Hepatocyte (in vitro differentiated cells): ENCODE data around the gene ZNF76.

Experiments
- EZH2phosphoT487 ChIP-seq: fragments of 200-600 bp; sonication (generic); IDR thresholded peaks from one replicate; pipeline ENCODE4 v1.6.1; 2018; ENCODE audit warnings: antibody characterized with exemption, mild to moderate bottlenecking, low read depth, moderate library complexity; ENCODE audit not compliant: unreplicated experiment, severe bottlenecking
- TF ChIP-seq, protein P1 (sequence below): fragments of 200-600 bp; sonication (generic); IDR thresholded peaks from 2 replicates; pipeline ENCODE4 v1.5.1; 2016; ENCODE audit warnings: antibody characterized with exemption, mild to moderate bottlenecking; ENCODE audit not compliant: poor library complexity

DNA sequence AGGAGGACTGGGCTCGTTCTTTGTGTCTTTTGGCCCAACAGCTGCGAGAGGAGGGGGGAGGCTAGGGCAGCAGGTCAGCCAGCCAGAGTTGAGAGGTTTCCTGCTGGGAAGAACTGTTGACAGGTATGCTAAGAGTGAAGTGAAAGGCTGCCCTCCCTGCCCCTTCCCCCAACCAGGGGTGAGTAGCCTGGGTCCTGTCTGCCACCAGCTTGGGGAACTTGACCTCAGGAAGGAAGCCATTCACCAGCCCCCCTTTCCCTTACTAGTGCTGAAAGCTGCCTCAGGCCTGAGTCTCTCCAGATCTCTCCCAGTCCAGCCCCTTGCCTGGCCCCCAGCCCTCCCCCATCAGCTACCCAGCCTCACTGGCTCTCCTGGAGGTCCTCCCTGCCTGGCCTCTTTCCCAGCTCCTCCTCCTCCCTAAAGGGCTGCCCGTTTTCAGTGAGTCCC is 20.7 kb upstream of the ZNF76 start:
- TF ChIP-seq, protein P1, sequence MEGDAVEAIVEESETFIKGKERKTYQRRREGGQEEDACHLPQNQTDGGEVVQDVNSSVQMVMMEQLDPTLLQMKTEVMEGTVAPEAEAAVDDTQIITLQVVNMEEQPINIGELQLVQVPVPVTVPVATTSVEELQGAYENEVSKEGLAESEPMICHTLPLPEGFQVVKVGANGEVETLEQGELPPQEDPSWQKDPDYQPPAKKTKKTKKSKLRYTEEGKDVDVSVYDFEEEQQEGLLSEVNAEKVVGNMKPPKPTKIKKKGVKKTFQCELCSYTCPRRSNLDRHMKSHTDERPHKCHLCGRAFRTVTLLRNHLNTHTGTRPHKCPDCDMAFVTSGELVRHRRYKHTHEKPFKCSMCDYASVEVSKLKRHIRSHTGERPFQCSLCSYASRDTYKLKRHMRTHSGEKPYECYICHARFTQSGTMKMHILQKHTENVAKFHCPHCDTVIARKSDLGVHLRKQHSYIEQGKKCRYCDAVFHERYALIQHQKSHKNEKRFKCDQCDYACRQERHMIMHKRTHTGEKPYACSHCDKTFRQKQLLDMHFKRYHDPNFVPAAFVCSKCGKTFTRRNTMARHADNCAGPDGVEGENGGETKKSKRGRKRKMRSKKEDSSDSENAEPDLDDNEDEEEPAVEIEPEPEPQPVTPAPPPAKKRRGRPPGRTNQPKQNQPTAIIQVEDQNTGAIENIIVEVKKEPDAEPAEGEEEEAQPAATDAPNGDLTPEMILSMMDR: no peak
- no peak for TF ChIP-seq EZH2phosphoT487
